Thoracic aorta (tissue), 2 donors: ENCODE data around the gene TEX19. TPM values are rescaled to one million over a fixed set of nuclear protein-coding genes. Genes with fewer than 3 reads are reported as not detected.

ENCODE experiments used
- ATAC-seq: fragments of 150-250 bp; one replicate; pipeline ENCODE4 v1.8.0; 2017; ENCODE audit warnings: low read depth; ENCODE audit not compliant: insufficient number of reproducible peaks, low FRiP score
- DNase-seq: peaks from one replicate; pipeline ENCODE4 v3.0.0-alpha.2; 2020; ENCODE audit warnings: low spot score
- H3K27ac ChIP-seq, 2 donors: fragments of 200-600 bp; sonication (generic); 1 replicate in 1 of 2; 2 replicates in 1 of 2; pipeline ENCODE4 v1.5.1; 2016; ENCODE audit warnings: mild to moderate bottlenecking in 2 of 2, moderate library complexity in 2 of 2
- H3K27me3 ChIP-seq: fragments of 200-600 bp; sonication (generic); replicated peaks from 2 replicates; pipeline ENCODE4 v1.6.0; 2016; ENCODE audit warnings: mild to moderate bottlenecking; ENCODE audit not compliant: insufficient read depth
- H3K36me3 ChIP-seq: fragments of 200-600 bp; sonication (generic); one replicate; pipeline ENCODE4 v1.5.1; 2016
- H3K4me1 ChIP-seq, 2 donors: fragments of 200-600 bp; sonication (generic); 1 replicate in 1 of 2; 2 replicates in 1 of 2; pipeline versions ENCODE4 v1.5.1 to v1.6.0; 2016; ENCODE audit warnings: low read depth in 2 of 2, mild to moderate bottlenecking in 1 of 2; ENCODE audit not compliant: control insufficient read depth in 1 of 2
- H3K4me3 ChIP-seq: fragments of 200-600 bp; sonication (generic); 2 replicates; pipeline ENCODE4 v1.5.1; 2016; ENCODE audit warnings: mild to moderate bottlenecking
- H3K9me3 ChIP-seq: fragments of 200-600 bp; sonication (generic); 2 replicates; pipeline ENCODE4 v1.5.1; 2016
- total RNA-seq, 2 donors: library from RNA; depleted of rRNA; stranded (reverse); fragments of >200 nt; gene quantifications; one replicate each; pipeline versions ENCODE4 v1.1.0 to v1.2.3, GENCODE V29; 2016
- TF ChIP-seq, protein P1 (sequence below): fragments of 200-600 bp; sonication (generic); IDR thresholded peaks from one replicate; pipeline ENCODE4 v1.5.1; 2019; ENCODE audit warnings: antibody characterized with exemption

TEX19 gene
- total RNA-seq, 2 donors from 2014 or later = not detected

DNA sequence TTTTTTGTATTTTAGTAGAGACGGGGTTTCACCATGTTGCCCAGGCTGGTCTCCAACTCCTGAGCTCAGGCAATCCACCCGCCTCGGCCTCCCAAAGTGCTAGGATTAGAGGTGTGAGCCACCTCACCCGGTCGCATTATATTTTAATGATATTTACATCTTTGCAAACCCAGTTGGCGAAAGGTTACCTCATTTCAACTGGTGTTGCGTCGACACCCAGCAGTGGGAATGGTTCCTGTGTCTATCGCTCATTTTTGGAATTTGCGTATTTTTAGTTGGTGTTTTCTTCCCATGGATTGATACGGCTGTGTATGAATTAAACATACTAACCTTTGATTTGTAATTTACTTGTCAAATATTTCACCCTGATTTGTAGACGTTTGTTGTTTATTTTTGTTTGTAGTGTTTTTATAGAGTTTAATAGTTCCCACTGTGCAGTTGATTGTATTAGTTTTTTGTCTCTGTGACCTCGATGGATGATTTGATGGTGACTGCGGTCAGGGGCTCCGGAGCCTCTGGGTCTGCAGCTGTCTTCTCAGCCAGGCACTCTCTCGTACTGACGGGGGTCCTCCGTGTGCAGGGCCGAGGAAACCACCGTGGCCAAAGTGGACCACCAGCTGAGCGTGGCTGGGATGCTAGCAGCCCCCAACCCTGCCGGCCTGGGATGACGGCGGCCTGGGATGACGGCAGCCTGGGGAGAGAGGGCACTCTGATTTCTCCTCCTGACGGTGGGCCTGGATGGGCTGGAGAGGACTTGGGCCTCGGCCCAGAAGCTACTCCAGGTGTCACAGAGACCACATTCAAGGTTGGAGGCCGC is 45.6 kb upstream of the TEX19 start:
- Histone ChIP-seq H3K9me3 (no peaks in the 10 kb centered on the region), H3K27me3 (peaks cover 28% of the 10 kb centered on the region), H3K27ac (no peak overlapping the region), H3K4me3 (no peak overlapping the region), H3K4me1 (no peaks in the 10 kb centered on the region), H3K36me3 (no peaks in the 10 kb centered on the region)
- TF ChIP-seq, protein P1, sequence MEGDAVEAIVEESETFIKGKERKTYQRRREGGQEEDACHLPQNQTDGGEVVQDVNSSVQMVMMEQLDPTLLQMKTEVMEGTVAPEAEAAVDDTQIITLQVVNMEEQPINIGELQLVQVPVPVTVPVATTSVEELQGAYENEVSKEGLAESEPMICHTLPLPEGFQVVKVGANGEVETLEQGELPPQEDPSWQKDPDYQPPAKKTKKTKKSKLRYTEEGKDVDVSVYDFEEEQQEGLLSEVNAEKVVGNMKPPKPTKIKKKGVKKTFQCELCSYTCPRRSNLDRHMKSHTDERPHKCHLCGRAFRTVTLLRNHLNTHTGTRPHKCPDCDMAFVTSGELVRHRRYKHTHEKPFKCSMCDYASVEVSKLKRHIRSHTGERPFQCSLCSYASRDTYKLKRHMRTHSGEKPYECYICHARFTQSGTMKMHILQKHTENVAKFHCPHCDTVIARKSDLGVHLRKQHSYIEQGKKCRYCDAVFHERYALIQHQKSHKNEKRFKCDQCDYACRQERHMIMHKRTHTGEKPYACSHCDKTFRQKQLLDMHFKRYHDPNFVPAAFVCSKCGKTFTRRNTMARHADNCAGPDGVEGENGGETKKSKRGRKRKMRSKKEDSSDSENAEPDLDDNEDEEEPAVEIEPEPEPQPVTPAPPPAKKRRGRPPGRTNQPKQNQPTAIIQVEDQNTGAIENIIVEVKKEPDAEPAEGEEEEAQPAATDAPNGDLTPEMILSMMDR = no peak
- DNase-seq = no peak
- no peak for ATAC-seq

- H3K4me1 ChIP-seq = no peaks in the 10 kb centered on the region
- TF ChIP-seq, protein P1 = no peak
- H3K27me3 ChIP-seq = peaks cover 23% of the 10 kb centered on the region
- H3K27ac ChIP-seq = no peak overlapping the region
- ATAC-seq = no peak
- H3K36me3 ChIP-seq = no peaks in the 10 kb centered on the region
- DNase-seq = no peak
- no peak overlapping the region for H3K4me3 ChIP-seq
- no peaks in the 10 kb centered on the region for H3K9me3 ChIP-seq
These were observed 44.9 kb upstream of the TEX19 start for GRCh38 chr17:82314012-82314726.

DNA sequence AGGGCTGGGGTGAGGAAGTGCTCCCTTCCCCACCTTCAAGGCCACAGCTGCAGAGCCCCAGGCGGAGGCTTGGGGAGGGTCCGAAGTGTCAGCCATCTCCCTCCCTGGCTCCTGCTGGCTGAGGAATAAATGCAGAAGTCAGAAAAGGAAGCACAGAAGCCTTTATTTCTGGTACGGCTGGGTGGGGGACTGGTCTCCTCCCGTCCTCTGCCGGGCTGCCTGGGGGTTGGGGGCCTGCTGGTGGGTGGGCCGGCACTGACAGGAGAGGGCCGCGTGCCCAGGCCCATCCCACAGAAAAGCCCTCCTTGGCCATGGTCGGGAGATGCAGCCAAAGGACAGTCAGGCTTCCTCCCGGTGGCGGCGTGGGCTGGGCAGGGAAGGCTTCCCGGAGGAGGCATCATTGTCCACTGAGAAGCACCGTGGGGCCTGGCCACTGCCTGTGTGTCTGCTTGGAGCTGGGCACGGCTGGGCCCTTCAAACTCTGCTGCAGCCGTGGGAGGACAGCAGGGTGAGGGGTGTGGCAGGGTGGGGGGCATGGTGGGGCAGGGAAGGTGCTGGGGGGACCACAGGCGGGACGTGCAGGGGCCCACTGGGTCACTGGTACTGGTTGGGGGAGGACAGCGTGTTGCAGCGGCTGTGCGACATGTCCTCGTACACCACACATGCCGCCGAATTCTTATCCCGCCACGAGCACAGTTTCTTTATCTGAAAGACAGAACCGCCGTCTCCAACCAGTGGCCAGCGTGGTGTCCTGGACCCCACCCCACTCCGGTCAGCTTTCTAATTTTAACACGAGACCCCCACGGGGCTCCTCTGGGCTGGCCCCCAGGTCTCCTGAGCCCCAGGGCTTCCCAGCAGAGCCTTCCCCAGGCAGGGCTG is 44.1 kb upstream of the TEX19 start:
- Histone ChIP-seq H3K4me3 (peak overlapping the region; percentile 39), H3K36me3 (no peaks in the 10 kb centered on the region), H3K9me3 (no peaks in the 10 kb centered on the region), H3K27ac (no peak overlapping the region), H3K4me1 (no peaks in the 10 kb centered on the region), H3K27me3 (peaks cover 15% of the 10 kb centered on the region)
- ATAC-seq = no peak
- TF ChIP-seq, protein P1 = no peak
- no peak for DNase-seq

GRCh38 chr17:82315703-82316358 is 43.2 kb upstream of the TEX19 start:
- ATAC-seq = no peak
- Histone ChIP-seq H3K9me3 (no peaks in the 10 kb centered on the region), H3K27ac (no peak overlapping the region), H3K27me3 (peaks cover 11% of the 10 kb centered on the region), H3K36me3 (no peaks in the 10 kb centered on the region), H3K4me3 (peak overlapping the region; percentile 39), H3K4me1 (no peaks in the 10 kb centered on the region)
- TF ChIP-seq, protein P1 = no peak
- DNase-seq = no peak
